CD14-positive monocyte (primary cell): ENCODE measurements around the gene ADGB. TPM values are rescaled to one million over a fixed set of nuclear protein-coding genes. Genes with fewer than 3 reads are reported as not detected.

Source experiments
- DNase-seq, 3 donors: peaks; one replicate each; pipeline ENCODE4 v3.0.0-alpha.2; 2011 to 2022
- H2AFZ ChIP-seq: 2 replicates; pipeline ENCODE4 v1.6.0; 2012; ENCODE audit warnings: mild to moderate bottlenecking, low read depth, low read length, inconsistent platforms; ENCODE audit not compliant: insufficient read depth, poor library complexity, severe bottlenecking
- H3K27ac ChIP-seq, 2 donors: 1 replicate in 1 of 2; 2 replicates in 1 of 2; pipeline ENCODE4 v1.5.1; 2012 to 2013; ENCODE audit warnings: low read length in 2 of 2, control low read depth in 1 of 2, inconsistent platforms in 1 of 2, low read depth in 1 of 2, mild to moderate bottlenecking in 1 of 2
- H3K27me3 ChIP-seq, 2 donors: one replicate each; pipeline versions ENCODE4 v1.6.0 to v1.6.1; 2011 to 2013; ENCODE audit warnings: low read length in 2 of 2; ENCODE audit not compliant: control insufficient read depth in 2 of 2, insufficient read depth in 2 of 2
- H3K36me3 ChIP-seq, 2 donors: replicated peaks in 1 of 2; 1 replicate in 1 of 2; 2 replicates in 1 of 2; pipeline versions ENCODE4 v1.5.1 to v1.6.1; 2012 to 2013; ENCODE audit warnings: low read length in 2 of 2, control low read depth in 1 of 2, inconsistent platforms in 1 of 2, mild to moderate bottlenecking in 1 of 2; ENCODE audit not compliant: insufficient read depth in 2 of 2, control insufficient read depth in 1 of 2
- H3K4me1 ChIP-seq, 2 donors: 1 replicate in 1 of 2; 2 replicates in 1 of 2; pipeline versions ENCODE4 v1.5.1 to v1.6.1; 2012 to 2013; ENCODE audit warnings: low read length in 2 of 2, control low read depth in 1 of 2, inconsistent platforms in 1 of 2, mild to moderate bottlenecking in 1 of 2, moderate library complexity in 1 of 2; ENCODE audit not compliant: insufficient read depth in 2 of 2, control insufficient read depth in 1 of 2
- H3K4me2 ChIP-seq: replicated peaks from 2 replicates; pipeline ENCODE3; 2012; ENCODE audit warnings: low read length, moderate library complexity, mild to moderate bottlenecking; ENCODE audit not compliant: poor library complexity, severe bottlenecking; ENCODE audit errors: extremely low read depth
- H3K4me3 ChIP-seq, 3 experiments: fragments of 200-600 bp in 1 of 3; sonication (generic) in 1 of 3; replicated peaks in 1 of 3; 1 replicate in 2 of 3; 2 replicates in 1 of 3; pipeline ENCODE4 v1.5.1; 2011 to 2013; ENCODE audit warnings: low read length in 3 of 3, mild to moderate bottlenecking in 3 of 3, control low read depth in 2 of 3, low read depth in 2 of 3, inconsistent platforms in 1 of 3, moderate library complexity in 1 of 3
- H3K79me2 ChIP-seq: 2 replicates; pipeline ENCODE4 v1.6.0; 2012; ENCODE audit warnings: mild to moderate bottlenecking, control low read depth, inconsistent platforms, low read length, moderate library complexity; ENCODE audit not compliant: insufficient read depth
- H3K9ac ChIP-seq: 2 replicates; pipeline ENCODE4 v1.6.0; 2017; ENCODE audit warnings: low read length, mild to moderate bottlenecking; ENCODE audit not compliant: insufficient read depth, poor library complexity, severe bottlenecking
- H3K9me3 ChIP-seq, 2 donors: replicated peaks in 1 of 2; 1 replicate in 1 of 2; 2 replicates in 1 of 2; pipeline versions ENCODE4 v1.5.1 to v1.6.1; 2012 to 2013; ENCODE audit warnings: low read length in 2 of 2, control low read depth in 1 of 2; ENCODE audit not compliant: control insufficient read depth in 1 of 2, insufficient read depth in 1 of 2
- H4K20me1 ChIP-seq: 2 replicates; pipeline ENCODE4 v1.6.0; 2012; ENCODE audit warnings: mild to moderate bottlenecking, low read length, control low read depth, moderate library complexity; ENCODE audit not compliant: insufficient read depth
- H3K27ac Mint-ChIP-seq, 7 donors: one replicate each; pipeline ENCODE4 v1.8.0; 2020; ENCODE audit warnings: mild to moderate bottlenecking in 7 of 7, mixed read lengths in 7 of 7, moderate library complexity in 6 of 7, inconsistent platforms in 2 of 7
- H3K27me3 Mint-ChIP-seq, 3 donors: one replicate each; pipeline ENCODE4 v1.8.0; 2021 to 2022; ENCODE audit warnings: low read depth in 3 of 3, mild to moderate bottlenecking in 3 of 3, mixed read lengths in 3 of 3, moderate library complexity in 3 of 3, inconsistent platforms in 1 of 3
- H3K36me3 Mint-ChIP-seq, 2 donors: one replicate each; pipeline ENCODE4 v1.8.0; 2020; ENCODE audit warnings: mixed read lengths in 2 of 2, inconsistent platforms in 1 of 2, mild to moderate bottlenecking in 1 of 2
- H3K4me1 Mint-ChIP-seq: one replicate; pipeline ENCODE4 v1.8.0; 2020; ENCODE audit warnings: mild to moderate bottlenecking, mixed read lengths
- H3K4me3 Mint-ChIP-seq, 2 donors: one replicate each; pipeline ENCODE4 v1.8.0; 2020; ENCODE audit warnings: mild to moderate bottlenecking in 2 of 2, mixed read lengths in 2 of 2, moderate library complexity in 1 of 2
- H3K9me3 Mint-ChIP-seq, 7 donors: one replicate each; pipeline ENCODE4 v1.8.0; 2020 to 2022; ENCODE audit warnings: mixed read lengths in 7 of 7, mild to moderate bottlenecking in 6 of 7, moderate library complexity in 6 of 7, inconsistent platforms in 2 of 7
- CTCF ChIP-seq: fragments of 200-600 bp; IDR thresholded peaks from one replicate; pipeline ENCODE4 v1.8.0; 2022; ENCODE audit warnings: antibody characterized with exemption, mild to moderate bottlenecking
- WGBS: methylation state at CpG from one replicate; pipeline ENCODE4 v1.1.5; 2013; ENCODE audit warnings: missing lambda C conversion rate; ENCODE audit not compliant: insufficient coverage; 5-methylcytosine and 5-hydroxymethylcytosine counted together
- intact Hi-C, 2 donors: fragments of 100-400 bp; cut with micrococcal nuclease; formaldehyde crosslinking; loops; one replicate each; pipeline versions ENCODE4 v1.15.0 to v1.15.1; 2023
- polyA plus RNA-seq, 3 donors: library from polyadenylated mRNA; depleted of rRNA in 1 of 3; unstranded in 2 of 3; stranded (reverse) in 1 of 3; fragments of 300-500 nt in 2 of 3; fragments of >200 nt in 1 of 3; fragmentation: Illumina TruSeq in 2 of 3; gene quantifications; 1 replicate in 2 of 3; 2 replicates in 1 of 3; pipeline ENCODE4 v1.2.3, GENCODE V29; 2012 to 2021

The ADGB gene
- polyA plus RNA-seq, 3 donors, result 0.01 TPM; not detected in 2

- Mint-ChIP-seq H3K4me1 (peaks cover 15% of the 10 kb centered on the region), H3K9me3 (peaks cover 0 to 4% (median 2%) of the 10 kb centered on the region in 7 donors), H3K4me3 (no peak overlapping the region), H3K27ac (no peak overlapping the region), H3K36me3 (no peaks in the 10 kb centered on the region), H3K27me3 (peaks cover 0 to 4% (median 0%) of the 10 kb centered on the region in 3 donors)
- H3K79me2 ChIP-seq, result no peaks in the 10 kb centered on the region
- H3K36me3 ChIP-seq, result no peaks in the 10 kb centered on the region
- intact Hi-C loops, result no loop called here
- no peak for DNase-seq
- H3K27me3 ChIP-seq, result no peaks in the 10 kb centered on the region
- H4K20me1 ChIP-seq, result no peaks in the 10 kb centered on the region
- H3K4me2 ChIP-seq, result no peak overlapping the region
- no peak overlapping the region for H3K9ac ChIP-seq
- TF ChIP-seq CTCF, result no peak
- no peaks in the 10 kb centered on the region for H3K9me3 ChIP-seq
- peaks cover 4 to 7% of the 10 kb centered on the region in 2 donors for H3K4me1 ChIP-seq
- no peak overlapping the region for H3K27ac ChIP-seq
- no peak overlapping the region for H2AFZ ChIP-seq
- no peak overlapping the region for H3K4me3 ChIP-seq
- WGBS, result no CpG with 5 or more reads among the region's 1 CpG
Measured at GRCh38 chr6:146574211-146574610, 24.6 kb upstream of the ADGB start.

- no peak overlapping the region for H3K9ac ChIP-seq
- H3K79me2 ChIP-seq, result no peaks in the 10 kb centered on the region
- intact Hi-C loops, result no loop called here
- Mint-ChIP-seq H3K27ac (no peak overlapping the region), H3K36me3 (peaks cover 0 to 2% of the 10 kb centered on the region in 2 donors), H3K4me1 (peaks cover 24% of the 10 kb centered on the region), H3K4me3 (no peak overlapping the region), H3K9me3 (peaks cover 0 to 4% (median 0%) of the 10 kb centered on the region in 7 donors), H3K27me3 (peaks cover 0 to 2% (median 0%) of the 10 kb centered on the region in 3 donors)
- H3K27ac ChIP-seq, result no peak overlapping the region
- no peak overlapping the region for H3K4me3 ChIP-seq
- no peaks in the 10 kb centered on the region for H3K9me3 ChIP-seq
- H2AFZ ChIP-seq, result no peak overlapping the region
- DNase-seq, result no peak
- H3K4me2 ChIP-seq, result no peak overlapping the region
- no peaks in the 10 kb centered on the region for H3K36me3 ChIP-seq
- no peak for TF ChIP-seq CTCF
- H3K4me1 ChIP-seq, result peaks cover 10 to 14% of the 10 kb centered on the region in 2 donors
- no peaks in the 10 kb centered on the region for H4K20me1 ChIP-seq
- no peaks in the 10 kb centered on the region for H3K27me3 ChIP-seq
Measured at GRCh38 chr6:146578054-146578453, 20.7 kb upstream of the ADGB start.
